Dermis microvascular lymphatic vessel endothelial cell (primary cell): ENCODE results near the gene METTL17. TPM values are rescaled to one million over a fixed set of nuclear protein-coding genes. Genes with fewer than 3 reads are reported as not detected.
"Not testable (repeated sequence)": the region's sequence is repeated elsewhere in the genome, so short reads cannot be mapped to it uniquely, and the experiment has no call there.

Experiments used
- DNase-seq, 2 donors: peaks; one replicate each; pipeline versions ENCODE4 v3.0.0 to v3.0.0-alpha.2; 2010; ENCODE audit warnings: low read depth in 2 of 2
- total RNA-seq: library from RNA; depleted of rRNA; stranded (reverse); fragments of >200 nt; gene quantifications from 2 replicates; pipeline ENCODE4 v1.2.1, GENCODE V29; 2014

The METTL17 gene, protein sequence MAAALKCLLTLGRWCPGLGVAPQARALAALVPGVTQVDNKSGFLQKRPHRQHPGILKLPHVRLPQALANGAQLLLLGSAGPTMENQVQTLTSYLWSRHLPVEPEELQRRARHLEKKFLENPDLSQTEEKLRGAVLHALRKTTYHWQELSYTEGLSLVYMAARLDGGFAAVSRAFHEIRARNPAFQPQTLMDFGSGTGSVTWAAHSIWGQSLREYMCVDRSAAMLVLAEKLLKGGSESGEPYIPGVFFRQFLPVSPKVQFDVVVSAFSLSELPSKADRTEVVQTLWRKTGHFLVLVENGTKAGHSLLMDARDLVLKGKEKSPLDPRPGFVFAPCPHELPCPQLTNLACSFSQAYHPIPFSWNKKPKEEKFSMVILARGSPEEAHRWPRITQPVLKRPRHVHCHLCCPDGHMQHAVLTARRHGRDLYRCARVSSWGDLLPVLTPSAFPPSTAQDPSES
- total RNA-seq: 23.4 and 23.5 TPM in 2 replicates

DNA sequence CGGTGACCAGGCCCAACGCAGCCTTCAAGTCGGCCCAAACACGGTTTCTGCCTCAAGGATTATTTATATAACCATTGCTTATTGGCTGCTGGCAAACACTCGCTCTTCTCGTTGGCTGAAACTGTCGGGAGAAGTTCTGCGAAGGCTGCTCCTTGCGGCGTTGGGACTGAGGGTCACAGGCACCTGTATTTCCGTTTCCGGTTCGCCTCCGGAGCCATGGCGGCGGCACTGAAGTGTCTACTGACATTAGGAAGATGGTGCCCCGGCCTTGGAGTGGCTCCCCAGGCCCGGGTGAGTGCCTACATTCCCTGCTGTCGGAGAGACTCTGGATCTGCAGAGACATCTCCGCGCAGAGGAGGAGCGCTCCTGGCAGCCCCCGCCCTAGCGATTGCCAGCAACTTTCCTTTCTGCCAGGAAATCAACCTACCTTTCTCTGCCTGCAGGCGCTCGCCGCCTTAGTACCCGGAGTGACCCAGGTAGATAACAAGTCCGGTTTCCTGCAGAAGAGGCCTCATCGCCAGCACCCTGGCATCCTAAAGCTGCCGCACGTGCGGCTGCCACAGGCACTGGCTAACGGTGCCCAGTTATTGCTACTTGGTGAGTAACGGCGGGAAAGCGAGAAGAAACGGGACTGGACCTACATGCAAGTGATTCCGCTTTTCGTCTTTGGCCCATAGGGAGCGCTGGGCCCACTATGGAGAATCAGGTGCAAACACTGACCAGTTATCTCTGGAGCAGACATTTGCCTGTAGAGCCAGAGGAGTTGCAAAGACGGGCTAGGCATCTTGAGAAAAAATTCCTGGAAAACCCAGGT lies at the start of gene METTL17:
TSS of gene METTL17 (plus strand) at position 194 of the 814 bp plus-strand sequence. CDS start at position 217, 23 bp downstream.
- DNase-seq: peak; percentile 46 to 90

DNA sequence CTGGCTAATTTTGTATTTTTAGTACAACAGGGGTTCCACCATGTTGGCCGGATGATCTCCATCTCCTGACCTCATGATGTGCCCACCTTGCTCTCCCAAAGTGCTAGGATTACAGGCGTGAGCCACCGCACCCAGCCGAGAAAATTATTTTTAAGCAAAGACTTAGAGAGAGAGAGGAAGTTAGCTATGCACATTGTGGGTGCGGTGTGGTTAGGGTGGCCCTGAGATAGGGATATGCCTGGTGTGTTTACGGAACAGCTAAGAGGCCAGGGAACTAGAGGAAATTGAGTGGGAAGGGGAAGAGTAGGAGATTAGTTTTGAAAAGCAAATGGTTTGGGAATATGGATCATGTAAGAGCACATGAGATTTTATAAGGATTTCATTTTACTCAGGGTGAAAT lies 44.6 kb upstream of the METTL17 start:
- DNase-seq: not testable (repeated sequence)

DNA sequence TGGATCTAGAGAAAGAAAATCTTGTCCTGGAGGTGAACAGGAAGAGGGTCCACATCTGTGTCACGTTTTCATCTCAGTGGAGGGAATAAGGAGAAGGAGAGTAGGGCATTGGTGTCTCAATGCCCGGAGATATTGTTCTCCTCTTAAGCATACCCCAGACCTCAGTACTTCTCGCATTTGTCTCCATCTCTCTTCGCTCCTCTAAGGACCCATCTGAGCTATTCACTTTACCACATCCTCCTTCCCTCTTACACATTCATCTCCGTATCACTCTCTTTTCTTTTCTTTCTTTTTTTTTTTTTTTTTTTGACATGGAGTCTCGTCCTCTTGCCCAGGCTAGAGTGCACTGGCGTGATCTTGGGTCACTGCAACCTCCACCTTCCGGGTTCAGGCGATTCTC lies 43.1 kb upstream of the METTL17 start:
- DNase-seq: not testable (repeated sequence)

DNA sequence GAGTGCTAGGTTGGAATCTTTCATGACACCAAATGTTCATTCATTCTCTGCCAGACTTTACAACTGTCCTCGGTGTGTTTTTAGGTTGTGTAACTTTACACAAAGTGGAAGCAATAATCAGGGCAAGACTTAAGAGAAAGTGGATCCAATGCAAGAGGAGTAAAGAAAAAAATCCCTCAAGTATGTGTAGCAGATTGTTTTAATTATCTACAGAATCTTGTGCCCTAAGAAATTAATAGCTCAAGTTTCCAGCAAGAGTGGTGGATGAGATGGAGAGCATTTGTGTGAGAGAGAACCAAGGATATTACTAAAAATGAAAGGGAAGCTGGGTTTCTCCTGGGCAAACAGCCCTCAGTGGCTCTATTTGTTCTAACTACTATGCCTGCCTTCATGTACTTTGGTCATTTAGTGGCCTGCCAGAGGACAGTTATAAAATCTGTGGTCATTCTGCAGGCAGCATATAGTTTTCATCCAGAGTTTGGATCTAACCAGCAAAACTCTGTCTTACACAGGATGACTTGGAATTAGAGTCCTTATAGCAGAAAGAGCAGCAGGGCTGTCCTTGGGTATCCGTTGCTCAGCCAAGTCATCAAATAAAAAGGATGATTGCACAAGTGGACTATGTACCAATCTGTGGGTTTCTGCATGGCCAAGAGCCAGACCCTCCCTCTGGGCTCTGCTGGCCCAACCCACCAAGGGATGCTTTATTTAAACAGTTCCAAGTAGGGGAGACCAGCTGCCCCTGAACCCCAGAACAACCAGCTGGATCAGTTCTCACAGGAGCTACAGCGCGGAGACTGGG lies 34.8 kb upstream of the METTL17 start, which contains the start of gene RNASE2:
TSS of gene RNASE2 (plus strand) at position 752 of the 802 bp plus-strand sequence. CDS start 285 bp downstream, outside the sequence.
- not testable (repeated sequence) for DNase-seq

DNA sequence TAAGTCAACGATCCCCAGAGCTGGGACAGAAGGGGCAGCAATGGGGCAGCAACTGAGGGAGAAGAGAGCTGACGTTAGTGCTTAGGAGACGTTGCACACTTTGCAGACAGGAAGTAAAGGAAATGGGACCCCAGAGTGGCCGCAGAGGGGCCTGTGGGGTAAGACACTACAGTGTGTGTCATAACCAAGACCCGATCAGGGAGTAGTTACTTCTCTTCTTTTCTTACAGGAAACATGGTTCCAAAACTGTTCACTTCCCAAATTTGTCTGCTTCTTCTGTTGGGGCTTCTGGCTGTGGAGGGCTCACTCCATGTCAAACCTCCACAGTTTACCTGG lies 34.3 kb upstream of the METTL17 start:
- not testable (repeated sequence) for DNase-seq

DNA sequence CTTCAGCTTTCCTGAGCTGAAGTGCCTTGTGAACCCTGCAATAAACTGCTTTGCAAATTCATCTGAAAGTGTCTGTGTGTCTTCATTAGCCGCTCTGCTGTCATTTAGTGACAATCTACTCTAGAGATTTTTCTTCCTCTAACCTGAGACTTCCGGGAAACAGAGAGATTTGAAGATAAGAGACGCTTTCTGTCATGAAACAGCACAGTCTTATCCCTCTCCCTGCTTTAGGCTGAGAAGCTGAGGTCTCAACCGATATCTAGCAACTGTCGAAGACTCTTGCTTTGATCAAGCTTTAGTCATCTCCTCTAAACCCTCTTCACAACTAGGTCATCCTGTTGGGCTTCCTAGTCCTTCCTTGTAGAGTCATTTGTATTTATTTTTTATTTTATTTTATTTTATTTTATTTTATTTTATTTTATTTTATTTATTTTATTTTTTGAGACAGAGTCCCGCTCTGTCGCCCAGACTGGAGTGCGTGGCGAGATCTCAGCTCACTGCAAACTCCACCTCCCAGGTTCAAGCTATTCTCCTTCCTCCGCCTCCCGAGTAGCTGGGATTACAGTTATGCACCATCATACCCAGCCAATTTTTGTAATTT lies 33.3 kb upstream of the METTL17 start:
- DNase-seq: no peak

DNA sequence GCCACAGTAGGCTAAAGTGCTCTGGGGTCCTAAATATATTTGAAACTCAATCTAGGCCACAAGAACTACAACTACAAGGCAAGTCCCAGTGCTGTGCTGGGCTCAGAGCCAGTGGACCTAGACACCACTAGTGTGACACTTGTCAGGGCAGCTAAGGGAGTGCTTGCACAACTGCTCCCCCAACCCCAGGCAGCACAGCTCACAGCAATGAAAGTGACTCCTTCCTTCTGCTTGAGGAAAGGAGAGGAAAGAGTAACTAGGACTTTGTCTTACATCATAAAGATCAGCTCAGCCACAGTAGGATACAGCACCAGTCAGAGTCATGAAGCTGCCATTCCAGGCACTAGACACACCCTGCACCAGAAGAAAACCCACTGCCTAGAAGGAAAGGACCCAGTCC lies 30.8 kb upstream of the METTL17 start:
- not testable (repeated sequence) for DNase-seq

DNA sequence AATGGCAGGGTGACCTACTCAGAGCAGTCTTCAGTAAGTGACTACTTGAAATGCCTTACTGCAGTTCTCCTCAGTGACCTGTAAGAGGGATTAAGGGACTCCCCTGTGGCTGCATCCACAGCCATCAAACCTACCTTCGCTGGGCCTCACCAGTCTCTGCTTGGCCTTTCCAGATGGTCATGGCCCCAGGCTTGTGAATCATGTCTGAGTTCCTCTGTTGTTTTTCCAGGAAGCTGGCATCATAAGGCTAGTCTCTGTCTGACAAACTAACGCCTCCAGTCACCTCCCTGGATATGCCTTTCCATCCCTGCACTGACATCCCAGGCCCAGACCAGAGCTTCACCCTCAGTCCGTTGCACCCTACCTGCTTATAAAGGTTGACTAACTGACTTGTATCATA lies 20.4 kb upstream of the METTL17 start:
- DNase-seq: no peak

DNA sequence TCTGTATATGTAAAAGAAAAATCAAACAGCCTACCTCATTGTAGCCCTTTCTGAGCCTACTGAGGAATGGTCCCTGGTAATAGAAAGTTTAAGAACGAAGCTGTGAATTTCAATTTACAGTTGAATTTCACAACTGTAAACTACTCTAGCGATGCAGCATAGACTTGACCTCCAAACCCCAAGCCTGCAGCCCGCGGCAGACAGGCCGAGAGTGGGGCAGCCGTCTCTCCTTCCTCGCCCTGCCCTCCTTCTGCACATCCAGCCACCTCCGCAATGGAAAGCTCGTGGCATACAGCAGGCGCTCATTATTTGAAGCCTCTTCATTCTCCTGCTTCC lies 19.2 kb upstream of the METTL17 start:
- DNase-seq: no peak

DNA sequence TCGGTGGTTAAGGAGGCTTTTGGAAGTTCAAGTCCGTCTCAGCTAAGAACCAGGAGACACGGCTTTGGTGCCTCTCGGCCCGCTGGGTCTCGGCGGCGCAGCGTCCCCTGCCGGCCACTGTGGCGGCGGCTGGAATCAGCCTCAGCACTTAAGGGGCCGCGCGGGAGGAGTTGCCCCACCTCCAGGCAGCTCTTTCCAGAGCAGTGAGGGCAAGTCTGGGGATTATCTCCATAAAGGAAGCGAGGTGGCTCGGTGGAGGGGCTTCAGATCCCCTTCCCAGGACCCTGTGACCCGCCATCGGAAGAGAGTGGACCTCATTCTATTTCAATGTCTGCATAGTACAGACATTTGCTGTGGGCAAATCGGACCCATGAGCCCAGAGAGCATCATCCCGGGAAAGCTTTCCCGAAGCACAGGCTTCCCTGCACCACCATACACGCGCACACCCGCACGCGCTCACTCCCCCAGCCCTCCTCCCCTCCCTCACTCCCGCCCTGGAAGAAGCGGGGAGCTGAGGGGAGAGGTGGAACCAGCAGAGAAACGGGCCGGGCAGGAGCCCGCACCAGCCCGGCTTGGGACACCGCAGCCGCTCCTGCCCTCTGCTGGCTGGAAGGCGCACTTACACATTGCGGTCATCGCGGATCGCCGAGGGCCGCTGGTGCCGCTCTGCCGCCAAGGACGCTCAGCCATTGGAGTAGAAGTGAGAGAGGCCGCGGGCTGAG lies 18.6 kb upstream of the METTL17 start:
- peak; percentile 50 to 85 for DNase-seq

DNA sequence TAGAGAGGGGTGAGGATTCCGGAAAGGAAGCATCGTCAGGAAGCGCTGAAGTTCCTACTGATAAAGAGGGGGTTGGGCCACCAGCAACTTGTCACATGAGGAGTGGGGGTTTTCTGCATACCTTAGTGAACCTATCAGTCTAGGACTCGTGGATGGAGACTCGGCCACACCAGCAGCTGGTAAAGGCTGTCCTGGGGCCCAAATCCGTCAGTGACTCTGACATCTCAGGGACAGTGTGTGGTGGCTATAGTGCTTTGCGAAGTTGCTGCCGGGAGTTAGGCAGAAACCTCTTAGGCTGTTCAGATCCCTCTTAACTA lies 18.1 kb upstream of the METTL17 start:
- no peak for DNase-seq

DNA sequence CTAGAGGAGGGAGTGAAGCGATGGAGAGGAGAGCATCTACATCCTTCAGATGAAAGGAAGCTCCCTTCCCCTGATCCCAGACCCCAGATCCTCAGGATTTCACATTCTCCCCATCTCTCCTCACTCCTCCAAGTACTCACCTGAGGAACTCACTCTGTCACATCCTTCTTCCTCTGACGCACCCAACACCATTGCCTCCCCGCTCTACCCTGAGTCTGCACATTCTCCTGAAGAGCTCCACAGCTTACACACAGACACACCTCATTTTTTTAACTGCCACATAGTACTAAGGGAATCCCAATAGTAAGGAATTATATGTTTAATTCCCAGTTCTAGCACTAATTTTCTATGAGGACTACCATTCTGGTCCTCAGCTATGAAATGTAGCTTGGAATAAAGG lies 16.3 kb upstream of the METTL17 start:
- DNase-seq: no peak

DNA sequence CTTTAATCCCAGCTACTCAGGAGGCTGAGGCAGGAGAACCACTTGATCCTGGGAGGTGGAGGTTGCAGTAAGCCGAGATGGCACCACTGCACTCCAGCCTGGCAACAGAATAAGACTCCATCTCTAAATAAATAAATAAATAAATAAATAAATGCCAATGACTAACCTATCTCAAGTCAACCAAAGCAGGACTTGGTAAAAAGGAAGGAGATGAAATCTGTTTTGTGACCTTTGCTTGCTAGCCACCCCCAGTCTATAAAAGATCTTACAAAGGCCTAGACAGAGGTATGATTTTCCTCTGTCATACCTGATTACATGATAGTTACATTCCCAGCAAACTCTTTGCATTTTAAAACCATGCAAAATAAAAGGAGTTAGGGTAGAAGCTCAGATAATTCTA lies 13.5 kb upstream of the METTL17 start:
- peak in 1 of 2 donors; percentile 79 for DNase-seq

DNA sequence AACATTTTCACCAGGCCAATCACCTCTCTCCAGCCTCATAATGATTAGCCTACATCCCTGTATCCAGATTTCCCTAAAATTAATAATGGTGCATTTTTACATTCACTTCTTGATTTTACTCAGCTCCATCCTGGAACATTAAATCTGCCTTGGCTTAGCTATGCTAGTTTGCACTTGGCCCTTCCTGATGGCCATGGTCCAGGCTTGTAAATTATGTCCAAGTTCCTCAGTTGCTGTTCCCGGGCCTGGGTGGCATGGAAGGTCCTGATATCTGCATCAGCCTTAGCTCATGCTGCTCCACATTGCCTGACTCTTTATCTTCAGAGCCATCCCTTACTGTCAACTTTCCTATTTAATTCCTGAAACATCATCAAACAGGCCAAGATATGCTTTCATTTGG lies 11.1 kb upstream of the METTL17 start:
- DNase-seq: no peak

DNA sequence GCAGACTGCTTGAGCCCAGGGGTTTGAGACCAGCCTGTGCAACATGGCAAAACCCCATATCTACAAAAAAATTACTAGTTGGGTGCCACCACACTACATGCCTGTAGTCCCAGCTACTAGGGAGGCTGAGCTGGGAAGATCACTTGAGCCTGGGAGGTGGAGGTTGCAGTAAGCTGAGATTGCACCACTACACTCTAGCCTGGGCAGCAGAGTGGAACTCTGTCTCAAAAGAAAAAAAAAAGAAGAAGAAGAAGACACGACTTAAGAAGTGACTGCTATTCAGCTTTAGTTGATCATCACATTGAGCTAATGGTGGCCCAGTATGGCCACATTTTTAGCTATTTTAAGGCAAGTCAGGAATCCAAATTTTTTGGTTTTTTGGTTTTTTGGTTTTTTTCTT lies 8.9 kb upstream of the METTL17 start:
- DNase-seq: no peak

DNA sequence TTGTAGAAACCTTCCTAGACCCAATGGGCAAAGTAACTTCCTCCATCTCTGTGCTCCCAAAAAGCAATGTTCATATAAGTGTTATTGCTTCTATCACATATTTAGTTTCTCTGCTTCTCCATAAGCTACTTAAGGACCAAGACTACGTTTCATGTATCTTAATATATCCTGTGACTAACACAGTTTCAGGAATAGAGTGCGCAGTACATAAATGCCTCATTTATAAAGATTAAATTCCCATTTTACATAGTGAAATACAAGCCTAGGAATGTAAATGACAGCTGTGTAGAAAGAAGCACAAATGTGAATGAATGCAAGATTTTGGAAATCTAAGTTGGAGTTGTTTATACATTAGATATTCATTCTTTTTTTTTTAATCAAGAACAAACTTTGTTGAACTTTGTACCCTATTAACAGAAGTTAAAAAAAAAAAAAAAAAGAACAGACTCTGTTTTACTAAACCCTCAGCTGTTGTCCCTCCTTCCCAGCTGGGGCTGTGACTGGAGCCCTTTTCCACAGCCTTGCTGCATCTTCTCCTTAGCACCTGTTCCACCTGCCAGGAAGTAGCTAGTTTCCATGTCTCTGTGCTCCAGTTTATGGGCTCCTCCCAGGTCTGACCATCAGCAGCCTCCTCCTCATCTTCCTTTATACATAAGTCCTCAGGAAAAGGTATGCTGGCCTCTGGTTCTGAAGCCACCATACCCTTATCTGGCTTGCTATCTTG lies 7.0 kb upstream of the METTL17 start:
- no peak for DNase-seq

DNA sequence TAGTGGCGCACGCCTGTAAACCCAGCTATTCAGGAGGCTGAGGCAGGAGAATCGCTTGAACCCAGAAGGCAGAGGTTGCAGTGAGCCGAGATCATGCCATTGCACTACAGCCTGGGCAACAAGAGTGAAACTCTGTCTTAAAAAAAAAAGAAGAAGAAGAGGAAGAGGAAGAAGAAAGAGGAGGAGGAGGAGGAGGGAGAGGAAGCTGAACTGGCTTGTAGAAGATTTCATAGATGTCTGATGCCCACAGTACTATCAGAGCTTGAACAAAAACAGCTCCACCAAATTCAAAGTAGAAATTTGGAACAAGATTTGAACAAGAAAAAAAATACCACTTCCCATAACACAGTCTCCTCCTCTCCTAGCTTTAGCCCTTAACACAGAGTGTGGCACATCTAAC lies 4.1 kb upstream of the METTL17 start:
- not testable (repeated sequence) for DNase-seq

DNA sequence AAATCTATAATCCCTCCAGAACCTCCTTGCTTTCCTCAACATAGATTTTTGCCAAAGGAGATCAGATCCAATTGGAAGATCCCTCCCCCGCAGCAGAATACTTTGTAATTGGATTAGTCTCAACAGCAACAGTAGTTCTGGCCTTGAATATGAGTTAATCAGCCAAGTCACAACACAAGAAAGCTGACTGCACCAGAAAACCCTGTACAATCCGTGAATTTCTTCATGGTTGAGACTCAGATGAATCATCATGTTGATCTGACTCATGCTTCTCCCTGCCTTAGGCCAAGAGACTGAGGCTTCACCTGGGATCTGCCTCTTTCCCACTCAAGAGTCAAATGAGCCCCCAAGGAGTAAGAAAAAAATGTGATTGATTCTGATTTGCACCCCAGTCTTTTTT lies 3.0 kb upstream of the METTL17 start:
- DNase-seq: peak in 1 of 2 donors; percentile 71

DNA sequence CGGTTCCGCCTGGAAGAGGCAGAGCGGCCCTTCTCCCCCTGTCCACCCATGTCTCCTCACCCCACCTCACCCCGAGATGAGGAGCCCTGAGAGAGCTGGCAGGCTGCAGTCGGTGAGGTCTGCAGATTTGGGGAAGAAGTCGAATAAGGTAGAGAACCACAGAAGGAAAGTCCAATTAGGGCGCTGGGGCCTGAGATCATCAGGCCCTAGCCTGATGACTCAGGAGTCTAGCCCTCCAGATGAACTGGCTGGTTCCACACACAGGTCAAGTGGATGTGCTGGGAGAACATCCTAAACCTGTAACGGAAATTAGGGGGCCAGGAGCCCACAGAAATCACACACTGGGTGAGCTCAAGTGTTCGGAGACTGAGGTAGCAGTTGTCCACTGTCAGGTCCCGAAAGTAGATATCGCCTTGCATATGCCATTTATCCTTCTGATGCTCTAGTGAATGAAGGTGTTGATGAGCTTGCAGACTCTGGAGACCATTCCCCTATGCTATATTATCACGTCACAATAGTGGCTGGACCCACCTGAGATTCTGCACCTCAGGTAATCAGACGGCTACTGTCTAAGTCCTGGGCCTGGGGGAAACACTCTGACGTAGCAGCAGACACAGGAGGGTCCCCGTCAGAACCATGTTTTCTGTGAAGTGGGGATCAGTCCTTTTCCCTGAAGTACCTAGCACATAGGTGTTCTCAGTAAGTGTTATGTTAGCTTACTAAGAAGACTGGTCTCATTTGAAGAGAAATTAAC lies 886 bp upstream of the METTL17 start:
- DNase-seq: no peak

DNA sequence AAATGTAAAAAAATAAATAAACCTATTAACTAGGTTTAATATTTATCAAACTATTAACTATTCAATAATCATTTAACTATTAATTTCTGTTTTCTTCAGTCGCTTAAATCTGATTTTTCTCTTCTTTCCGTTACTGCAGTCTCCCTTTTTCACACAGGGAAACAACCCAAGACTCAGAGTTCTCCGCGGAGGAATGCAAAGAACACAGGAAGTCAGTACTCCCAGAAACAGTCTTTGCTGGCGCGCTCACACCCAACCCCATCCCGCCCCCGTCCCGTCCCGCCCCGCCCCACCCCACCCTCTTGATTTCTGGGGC lies 351 bp upstream of the METTL17 start:
- DNase-seq: no peak
